ENCODE data around the gene SNRNP70.
"Not testable (repeated sequence)": the region's sequence is repeated elsewhere in the genome, so short reads cannot be mapped to it uniquely, and the experiment has no call there.

Gene SNRNP70, protein sequence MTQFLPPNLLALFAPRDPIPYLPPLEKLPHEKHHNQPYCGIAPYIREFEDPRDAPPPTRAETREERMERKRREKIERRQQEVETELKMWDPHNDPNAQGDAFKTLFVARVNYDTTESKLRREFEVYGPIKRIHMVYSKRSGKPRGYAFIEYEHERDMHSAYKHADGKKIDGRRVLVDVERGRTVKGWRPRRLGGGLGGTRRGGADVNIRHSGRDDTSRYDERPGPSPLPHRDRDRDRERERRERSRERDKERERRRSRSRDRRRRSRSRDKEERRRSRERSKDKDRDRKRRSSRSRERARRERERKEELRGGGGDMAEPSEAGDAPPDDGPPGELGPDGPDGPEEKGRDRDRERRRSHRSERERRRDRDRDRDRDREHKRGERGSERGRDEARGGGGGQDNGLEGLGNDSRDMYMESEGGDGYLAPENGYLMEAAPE

GRCh38 chr19:49085020-49085867 lies at the start of gene SNRNP70:
TSS of gene SNRNP70 (plus strand) at chr19:49085451. CDS start at chr19:49086415, 964 bp downstream.
- DNase-seq: peak; percentile 99

GRCh38 chr19:49036815-49037214 lies 48.4 kb upstream of the SNRNP70 start, which contains the start of gene CGB1:
TSS of gene CGB1 (minus strand) at chr19:49036895. CDS start at chr19:49036711, 184 bp downstream.
- DNase-seq: peak; percentile 40

DNA sequence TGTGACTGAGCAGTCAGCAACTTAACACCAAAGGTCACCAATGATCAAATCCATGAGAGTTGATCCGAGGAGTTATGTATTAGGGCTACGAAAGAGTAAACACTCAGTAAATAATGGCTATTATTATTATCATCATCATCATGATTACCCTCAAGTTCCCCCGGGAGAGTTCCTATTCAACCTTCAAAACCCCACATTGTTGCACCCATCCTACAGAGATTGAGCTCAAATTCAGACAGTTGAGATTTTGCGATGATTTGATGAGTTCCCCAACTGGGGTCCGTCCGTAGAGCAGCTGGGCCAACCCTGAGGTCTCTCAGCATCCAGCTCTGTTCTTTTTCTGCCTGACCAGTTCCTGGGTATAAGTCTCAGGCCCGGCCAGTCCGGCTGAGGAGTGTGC lies 47.1 kb upstream of the SNRNP70 start:
- not testable (repeated sequence) for DNase-seq

DNA sequence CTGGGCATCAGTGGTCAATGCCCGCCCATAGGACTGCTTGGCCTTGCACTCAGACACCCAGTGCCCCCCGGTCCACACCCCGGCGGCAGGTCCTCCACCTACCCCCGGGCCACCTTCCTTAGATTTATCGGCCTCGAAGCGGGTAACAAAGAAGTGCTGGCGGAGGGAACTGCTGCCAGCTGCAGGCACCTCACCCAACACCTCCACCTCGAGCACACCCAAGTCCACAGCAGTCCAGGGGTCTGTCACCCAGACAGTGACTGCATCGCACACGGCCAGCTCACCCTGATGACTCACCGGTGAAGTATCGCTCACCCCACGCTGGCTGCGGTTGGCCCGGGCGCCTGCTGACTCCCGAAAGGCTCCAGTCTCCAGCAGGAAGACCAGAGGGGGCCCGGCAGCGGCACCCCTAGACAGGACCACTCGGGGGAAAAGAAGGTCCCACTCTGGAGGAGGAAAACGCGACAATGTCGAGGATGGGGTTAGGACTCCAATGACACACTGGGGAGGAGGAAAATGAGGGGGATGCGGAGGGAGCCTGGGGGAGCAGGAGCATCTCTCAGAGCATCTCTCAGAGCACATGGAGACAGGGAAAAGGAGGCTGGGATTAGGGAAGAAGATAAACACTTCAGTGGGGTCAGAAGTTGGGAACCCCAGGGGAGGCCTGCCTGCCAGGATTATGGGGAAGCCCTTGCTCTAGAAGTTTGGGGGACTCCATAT lies 46.5 kb upstream of the SNRNP70 start:
- not testable (repeated sequence) for DNase-seq

GRCh38 chr19:49039736-49040135 lies 45.5 kb upstream of the SNRNP70 start:
- DNase-seq: not testable (repeated sequence)

DNA sequence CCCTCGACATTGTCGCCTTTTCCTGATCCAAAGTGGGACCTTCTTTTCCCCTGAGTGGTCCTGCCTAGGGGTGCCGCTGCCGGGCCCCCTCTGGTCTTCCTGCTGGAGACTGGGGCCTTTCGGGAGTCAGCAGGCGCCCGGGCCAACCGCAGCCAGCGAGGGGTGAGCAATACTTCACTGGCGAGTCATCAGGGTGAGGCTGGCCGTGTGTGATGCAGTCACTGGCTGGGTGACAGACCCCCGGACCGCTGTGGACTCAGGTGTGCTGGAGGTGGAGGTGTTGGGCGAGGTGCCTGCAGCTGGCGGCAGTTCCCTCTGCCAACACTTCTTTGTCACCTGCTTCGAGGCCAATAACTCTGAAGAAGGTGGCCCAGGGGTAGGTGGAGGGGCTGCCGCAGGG lies 43.1 kb upstream of the SNRNP70 start:
- DNase-seq: no peak

DNA sequence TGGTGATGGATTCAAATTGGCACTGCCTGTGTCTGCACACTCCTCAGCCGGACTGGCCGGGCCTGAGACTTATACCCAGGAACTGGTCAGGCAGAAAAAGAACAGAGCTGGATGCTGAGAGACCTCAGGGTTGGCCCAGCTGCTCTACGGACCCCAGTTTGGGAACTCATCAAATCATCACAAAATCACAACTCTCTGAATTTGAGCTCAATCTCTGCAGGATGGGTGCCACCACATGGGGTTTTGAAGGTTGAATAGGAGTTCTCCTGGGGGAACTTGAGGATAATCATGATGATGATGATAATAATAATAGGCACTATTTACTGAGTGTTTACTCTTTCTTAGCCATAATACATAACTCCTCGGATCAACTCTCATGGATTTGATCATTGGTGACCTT lies 42.6 kb upstream of the SNRNP70 start:
- not testable (repeated sequence) for DNase-seq

DNA sequence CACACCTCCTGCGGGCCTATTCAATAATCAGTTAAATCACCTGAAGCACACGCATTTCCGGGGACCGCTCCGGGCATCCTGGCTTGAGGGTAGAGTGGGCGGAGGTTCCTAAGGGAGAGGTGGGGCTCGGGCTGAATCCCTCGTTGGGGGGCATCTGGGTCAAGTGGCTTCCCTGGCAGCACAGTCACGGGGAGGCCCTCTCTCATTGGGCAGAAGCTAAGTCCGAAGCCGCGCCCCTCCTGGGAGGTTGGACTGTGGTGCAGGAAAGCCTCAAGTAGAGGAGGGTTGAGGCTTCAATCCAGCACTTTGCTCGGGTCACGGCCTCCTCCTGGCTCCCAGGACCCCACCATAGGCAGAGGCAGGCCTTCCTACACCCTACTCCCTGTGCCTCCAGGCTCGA lies 41.7 kb upstream of the SNRNP70 start, which contains the start of gene CGB5:
TSS of gene CGB5 (plus strand) at position 301 of the 400 bp plus-strand sequence. CDS start 362 bp downstream, outside the sequence.
- not testable (repeated sequence) for DNase-seq

- not testable (repeated sequence) for DNase-seq
Measured at GRCh38 chr19:49049011-49049410, 36.2 kb upstream of the SNRNP70 start, which contains the start of gene CGB8. TSS of gene CGB8 (minus strand) at chr19:49049111. CDS start at chr19:49048739, 372 bp downstream.

DNA sequence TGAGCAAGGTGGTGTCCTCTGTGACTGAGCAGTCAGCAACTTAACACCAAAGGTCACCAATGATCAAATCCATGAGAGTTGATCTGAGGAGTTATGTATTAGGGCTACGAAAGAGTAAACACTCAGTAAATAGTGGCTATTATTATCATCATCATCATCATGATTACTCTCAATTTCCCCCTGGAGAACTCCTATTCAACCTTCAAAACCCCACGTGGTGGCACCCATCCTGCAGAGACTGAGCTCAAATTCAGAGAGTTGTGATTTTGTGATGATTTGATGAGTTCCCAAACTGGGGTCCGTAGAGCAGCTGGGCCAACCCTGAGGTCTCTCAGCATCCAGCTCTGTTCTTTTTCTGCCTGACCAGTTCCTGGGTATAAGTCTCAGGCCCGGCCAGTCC lies 35.4 kb upstream of the SNRNP70 start:
- DNase-seq: not testable (repeated sequence)

DNA sequence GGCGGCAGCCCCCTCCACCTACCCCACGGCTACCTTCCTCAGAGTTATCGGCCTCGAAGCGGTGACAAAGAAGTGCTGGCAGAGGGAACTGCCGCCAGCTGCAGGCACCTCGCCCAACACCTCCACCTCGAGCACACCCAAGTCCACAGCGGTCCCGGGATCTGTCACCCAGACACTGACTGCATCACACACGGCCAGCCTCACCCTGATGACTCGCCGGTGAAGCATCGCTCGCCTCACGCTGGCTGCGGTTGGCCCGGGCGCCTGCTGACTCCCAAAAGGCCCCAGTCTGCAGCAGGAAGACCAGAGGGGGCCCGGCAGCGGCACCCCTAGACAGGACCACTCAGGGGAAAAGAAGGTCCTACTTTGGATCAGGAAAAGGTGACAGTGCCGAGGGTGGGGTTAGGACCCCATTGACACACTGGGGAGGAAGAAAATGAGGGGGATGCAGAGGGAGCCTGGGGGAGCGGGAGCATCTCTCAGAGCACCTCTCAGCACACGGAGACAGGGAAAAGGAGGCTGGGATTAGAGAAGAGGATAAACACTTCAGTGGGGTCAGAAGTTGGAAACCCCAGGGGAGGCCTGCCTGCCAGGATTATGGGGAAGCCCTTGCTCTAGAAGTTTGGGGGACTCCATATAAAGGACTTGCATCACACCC lies 34.7 kb upstream of the SNRNP70 start:
- DNase-seq: not testable (repeated sequence)

DNA sequence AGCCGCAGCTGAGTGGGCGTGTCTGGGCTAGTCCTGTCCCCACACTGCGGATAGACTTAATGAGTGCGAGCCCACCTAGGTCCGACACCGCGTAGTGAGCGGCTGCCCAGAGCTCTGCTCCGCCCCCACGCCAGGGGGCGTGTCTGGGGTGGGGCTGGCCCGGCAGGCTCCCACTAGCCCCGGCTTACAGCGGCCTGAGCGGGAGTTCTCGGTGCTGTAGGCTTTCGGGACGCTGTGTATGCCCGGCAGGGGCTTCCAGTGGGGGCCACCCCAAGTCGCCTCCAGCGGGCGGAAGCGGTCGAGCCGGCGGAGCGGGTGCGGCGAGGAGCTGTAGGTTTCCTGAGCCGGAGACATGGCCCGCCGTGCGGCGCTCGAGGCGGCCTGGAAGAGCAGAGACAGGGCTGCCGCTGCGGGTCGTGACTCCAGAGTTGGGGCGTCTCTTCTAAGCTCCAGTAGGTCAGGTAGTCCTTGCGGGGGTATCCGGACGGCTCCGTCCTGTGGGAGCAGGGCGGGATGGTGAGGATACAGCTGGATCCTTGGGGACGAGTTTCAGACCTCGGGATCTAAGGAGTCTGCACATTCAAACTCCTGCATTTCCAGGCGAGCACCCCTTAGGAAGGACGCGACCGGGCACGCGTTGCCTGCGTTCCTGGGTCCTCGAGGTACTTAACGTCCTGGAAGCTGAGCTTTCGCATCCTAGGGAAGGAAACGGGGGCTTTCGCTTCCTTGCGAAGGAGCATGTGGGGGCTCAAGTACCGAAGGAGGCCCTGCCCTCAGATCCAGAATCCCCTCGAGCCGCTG lies 28.9 kb upstream of the SNRNP70 start:
- DNase-seq: peak; percentile 66

DNA sequence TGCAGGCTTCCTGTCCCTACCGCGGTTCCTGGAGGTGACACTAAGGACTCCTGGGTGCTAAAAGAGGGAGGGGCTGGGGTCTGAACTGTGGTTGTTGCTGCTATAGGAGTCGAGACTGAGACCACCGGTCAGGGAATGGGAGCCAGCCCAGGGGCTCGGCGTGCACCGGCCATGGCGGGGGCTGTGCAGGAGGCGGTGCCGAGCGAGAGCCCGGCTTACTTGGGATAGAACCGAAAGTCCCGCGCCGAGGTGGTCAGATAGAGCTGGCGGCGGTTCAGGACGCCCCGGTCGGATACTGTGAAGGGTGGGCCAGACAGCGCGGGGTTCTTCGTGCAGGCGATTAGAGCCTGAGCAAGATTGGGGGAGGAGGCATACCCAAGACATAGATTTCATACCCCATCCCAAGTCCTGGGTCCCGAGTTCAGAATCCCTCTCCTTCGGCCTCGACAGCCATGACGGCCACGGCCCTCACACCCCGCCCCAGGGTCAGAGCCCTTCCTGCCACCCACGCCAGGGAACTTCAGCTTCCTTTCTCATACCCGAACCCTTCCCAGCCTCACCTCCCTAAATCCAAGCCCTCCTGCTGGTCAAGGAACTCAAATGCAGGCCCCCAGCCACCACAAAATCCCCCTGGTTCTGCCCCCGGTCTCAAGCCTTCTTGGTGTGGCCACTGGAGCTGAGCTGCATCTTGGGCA lies 28.2 kb upstream of the SNRNP70 start:
- not testable (repeated sequence) for DNase-seq

- DNase-seq: peak; percentile 47
Measured at GRCh38 chr19:49057636-49058234, 27.5 kb upstream of the SNRNP70 start, which contains the start of gene CGB7. TSS of gene CGB7 (minus strand) at chr19:49057749. CDS start at chr19:49055375, 2,374 bp downstream.

DNA sequence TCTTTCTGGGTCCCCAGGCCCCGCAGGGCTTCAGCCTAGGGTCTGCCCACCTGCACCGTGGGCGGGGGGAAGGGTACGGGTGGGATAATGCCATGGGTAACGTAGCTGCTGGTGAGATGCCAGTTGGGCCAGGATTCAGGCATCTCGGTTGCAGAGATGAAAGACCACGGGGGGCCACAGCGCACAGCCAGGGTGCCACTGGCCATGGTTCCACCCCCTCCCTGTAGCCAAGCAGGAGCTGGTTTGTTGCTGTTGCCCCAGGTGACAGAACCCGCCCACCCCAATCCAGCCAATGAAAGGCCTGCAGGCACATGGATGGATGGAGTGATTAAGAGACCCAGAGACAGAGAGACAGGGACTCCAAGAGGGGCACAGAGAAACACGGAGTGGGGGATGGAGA lies 26.7 kb upstream of the SNRNP70 start:
- DNase-seq: peak; percentile 22

DNA sequence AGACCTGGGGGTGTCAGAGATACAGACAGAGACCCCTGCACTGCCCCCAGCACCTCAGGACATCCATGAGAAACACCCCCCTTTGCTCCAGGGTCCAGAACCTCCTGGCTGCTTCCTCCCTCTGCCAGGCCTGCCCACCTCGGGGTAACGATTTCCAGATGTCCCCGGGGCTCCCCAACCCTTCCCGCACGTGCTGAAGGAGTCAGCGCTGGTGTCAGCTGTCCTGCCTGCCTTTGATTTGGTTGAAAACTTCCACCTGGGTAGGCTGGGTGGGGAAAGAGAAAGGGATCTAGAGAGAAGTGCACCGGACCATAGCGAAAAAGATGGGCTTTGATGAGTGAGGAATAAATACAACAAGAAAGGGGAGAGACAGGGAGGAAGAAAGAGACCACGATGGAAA lies 26.2 kb upstream of the SNRNP70 start:
- no peak for DNase-seq

GRCh38 chr19:49061000-49061399 lies 24.3 kb upstream of the SNRNP70 start:
- DNase-seq: no peak

DNA sequence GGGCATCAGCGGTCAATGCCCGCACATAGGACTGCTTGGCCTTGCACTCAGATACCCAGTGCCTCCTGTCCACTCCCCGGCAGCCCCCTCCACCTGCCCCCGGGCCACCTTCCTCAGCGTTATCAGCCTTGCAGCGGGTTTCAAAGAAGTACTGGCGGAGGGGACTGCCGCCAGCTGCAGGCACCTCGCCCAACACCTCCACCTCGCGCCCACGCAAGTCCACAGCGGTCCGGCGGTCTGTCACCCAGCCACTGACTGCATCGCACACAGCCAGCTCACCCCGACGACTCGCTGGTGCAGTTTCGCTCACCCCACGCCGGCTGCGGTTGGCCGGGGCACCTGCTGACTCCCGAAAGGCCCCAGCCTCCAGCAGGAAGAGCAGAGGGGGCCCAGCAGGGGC lies 23.8 kb upstream of the SNRNP70 start:
- DNase-seq: no peak

GRCh38 chr19:49064029-49064629 lies 21.1 kb upstream of the SNRNP70 start:
- no peak for DNase-seq
